SK-N-MC (cell line): ENCODE results near the gene TENT5C.

Source experiments
- EZH2 ChIP-seq: fragments of 200-600 bp; sonication (generic); IDR thresholded peaks from one replicate; pipeline ENCODE4 v1.6.1; 2017; ENCODE audit warnings: antibody characterized with exemption
- FOXP2 ChIP-seq: optimal IDR thresholded peaks from 2 replicates; pipeline ENCODE3; 2011; ENCODE audit warnings: mild to moderate bottlenecking, moderate library complexity; ENCODE audit not compliant: insufficient read depth; ENCODE audit errors: extremely low read length, control extremely low read depth
- POLR2AphosphoS5 ChIP-seq: IDR thresholded peaks from 2 replicates; pipeline ENCODE4 v1.6.1; 2012; ENCODE audit warnings: mild to moderate bottlenecking, low read depth, low read length, borderline replicate concordance

GRCh38 chr1:117623698-117624097 is 17.9 kb downstream of the TENT5C start:
- TF ChIP-seq EZH2 (no peak), POLR2AphosphoS5 (no peak), FOXP2 (no peak)
